DMS 273 treated with DMSO at 0.1 percent for 48 hours (cell line): Measurements from ENCODE around the gene PRDM11.
"Not testable (repeated sequence)": the region's sequence is repeated elsewhere in the genome, so short reads cannot be mapped to it uniquely, and the experiment has no call there.

Source experiments
- DNase-seq: peaks from one replicate; lab custom pipeline; 2025; lab: John Stamatoyannopoulos, UW

Gene PRDM11

DNA sequence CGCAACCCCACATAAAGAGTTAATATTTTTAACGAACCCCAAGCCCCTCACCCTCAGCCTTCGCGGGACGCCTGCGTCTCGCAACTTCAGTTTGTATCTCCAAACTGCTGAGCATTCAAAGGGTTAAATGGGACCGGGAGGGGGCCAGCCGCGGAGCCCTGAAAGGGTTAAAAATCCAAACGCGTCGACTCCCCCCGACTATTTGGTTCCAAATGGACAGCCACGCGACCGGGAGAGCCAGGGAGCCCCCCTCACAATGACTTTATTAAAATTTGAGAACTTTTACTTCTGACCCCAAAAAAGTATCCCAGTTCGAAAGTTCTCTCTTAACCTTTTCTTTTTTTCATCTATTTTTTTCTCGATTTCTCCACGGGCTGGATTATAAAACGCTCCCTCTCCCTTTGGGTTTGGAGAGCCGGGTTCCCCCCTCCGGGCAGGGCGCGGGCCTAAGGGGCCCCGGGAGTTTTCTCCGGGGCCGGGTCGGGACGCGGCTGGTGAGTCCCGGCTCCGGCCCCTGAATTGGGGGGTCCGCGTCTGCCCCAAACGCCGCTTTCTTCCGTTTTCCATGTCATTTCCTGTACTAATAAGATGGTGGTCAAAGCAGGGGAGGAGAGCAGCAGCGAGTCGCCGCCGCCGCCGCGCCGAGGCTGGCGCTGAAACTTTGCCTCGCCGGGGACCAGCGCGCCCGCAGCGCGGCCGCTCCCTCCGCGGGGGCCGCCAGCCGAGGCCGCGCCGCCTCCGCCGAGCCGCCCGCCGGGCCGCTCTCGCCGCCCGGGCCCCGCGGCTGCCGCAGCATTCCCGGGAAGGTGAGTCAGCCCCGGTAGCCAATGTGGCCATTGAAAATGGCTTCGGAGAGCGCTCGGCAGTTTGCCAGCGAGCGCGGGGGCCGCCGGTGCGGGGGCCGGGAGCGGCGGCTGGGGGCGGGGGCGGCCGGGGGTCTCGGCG is at the start of gene PRDM11:
PRDM11 (plus strand) TSS at position 568 of the 945 bp plus-strand sequence. CDS start 35,128 bp downstream, outside the sequence.
- DNase-seq = no peak

DNA sequence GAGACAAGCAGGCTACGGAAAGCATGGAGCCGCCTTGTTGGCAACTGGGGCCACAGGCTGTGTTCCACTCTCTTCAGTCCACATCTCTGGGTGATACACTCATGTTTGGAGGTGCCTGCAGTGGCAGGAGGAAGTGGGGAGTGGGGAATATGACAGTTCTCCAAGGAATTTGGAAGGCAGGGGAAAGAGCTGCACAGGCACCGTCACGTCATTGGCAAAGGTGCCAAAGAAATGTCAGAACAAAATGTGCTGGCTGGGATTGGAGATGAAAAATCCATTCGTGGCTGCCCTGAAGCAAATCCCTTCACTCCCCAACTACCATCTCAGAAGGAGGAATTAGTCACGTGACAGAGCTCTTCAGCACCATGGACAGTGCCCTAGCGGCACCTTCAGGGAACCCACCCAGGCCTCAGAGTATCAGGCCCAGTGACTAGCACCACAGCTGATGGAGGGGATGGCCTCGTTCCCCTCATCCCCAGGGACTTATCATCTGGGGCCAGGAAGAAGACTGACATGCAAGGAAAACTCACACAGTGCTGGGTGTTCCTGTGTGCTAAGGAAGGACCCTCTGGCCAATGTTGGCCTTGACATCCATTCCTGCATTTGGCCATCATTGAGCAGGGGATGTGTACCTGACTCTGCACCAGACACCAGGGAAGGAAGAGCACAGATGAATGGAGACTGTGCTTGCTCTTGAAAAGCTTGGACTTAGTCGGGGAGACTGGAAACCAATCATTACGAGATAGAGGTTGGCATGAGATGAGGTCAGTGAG is 48.5 kb upstream of the PRDM11 start:
- no peak for DNase-seq

DNA sequence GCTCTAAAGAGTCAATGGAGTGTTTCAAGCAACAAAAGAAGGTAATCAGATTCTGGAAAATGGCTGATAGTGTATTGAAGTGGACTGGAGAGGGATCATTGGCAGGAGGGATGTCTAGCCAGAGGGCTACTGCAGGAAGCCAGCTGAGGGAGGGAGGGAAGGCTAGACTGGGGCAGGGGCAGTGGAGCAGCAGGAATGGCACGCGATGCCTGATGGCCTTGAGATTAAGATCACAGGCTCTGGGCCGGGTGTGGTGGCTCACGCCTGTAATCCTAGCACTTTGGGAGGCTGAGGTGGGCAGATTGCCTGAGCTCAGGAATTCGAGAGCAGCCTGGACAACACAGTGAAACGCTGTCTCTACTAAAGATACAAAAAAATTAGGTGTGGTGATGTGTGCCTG is 47.5 kb upstream of the PRDM11 start:
- DNase-seq = no peak

- DNase-seq = peak; percentile 38
Observed at GRCh38 chr11:45100339-45100738, 46.1 kb upstream of the PRDM11 start.

DNA sequence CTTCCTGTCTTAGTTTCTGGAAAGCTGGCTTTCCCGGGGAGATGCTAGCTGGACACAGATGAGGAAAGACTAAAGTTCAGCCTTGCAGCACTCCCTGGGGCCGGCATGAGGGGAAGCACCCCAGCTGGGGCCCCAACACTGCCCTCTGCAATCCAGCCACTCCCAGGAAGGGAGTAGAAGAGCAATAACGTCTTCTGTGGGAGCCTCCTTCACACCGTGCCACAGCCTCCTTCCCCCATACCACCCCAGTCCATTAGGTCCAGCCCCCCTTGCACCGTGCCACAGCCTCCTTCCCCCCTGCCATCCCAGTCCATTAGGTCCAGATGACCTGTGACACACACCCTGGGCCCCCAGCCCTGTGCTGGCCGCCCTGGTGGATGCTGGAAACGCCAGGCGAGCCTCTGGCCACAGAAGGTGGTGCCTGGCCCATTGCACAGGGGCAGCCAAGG is 44.1 kb upstream of the PRDM11 start:
- DNase-seq = no peak

GRCh38 chr11:45102810-45103621 is 43.4 kb upstream of the PRDM11 start:
- no peak for DNase-seq

DNA sequence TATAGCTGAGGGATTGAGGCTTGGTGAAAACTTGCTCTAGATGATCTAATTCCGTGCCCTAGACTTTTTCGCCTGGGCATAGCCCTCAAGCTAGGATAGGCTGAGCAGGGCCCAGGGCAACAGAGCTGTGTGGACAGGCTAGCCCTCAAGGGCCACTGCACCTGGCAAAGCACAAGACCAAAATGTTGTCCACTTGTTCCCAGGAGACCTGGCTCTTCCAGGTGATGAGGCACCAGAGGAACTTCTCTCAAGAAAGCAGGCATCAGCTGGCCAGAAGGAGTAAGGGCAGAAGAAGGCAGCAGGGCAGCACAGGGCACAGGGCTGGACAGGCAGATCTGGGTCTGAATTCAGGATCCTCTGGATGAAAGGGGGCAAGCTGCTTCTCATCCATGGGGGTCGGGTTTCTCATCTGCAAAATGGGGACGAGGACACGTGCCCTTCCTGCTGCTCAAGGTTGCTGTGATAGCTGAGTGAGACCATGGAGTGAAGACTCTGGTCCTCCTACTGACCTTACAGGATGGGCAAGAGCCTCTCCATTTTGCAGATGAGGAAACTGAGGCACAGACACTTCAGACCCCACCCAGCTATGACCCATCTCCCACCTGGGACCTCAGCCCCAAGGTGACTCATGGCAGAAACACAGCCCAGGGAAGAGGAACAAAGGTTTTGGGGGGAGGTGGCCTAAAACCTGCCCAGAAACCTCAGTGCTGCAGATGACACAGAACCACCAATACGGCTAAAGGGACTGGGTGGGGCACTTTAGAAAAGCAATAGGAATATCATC is 42.2 kb upstream of the PRDM11 start:
- DNase-seq = no peak

GRCh38 chr11:45104790-45105084 is 41.7 kb upstream of the PRDM11 start:
- no peak for DNase-seq

- DNase-seq = peak; percentile 51
Observed at GRCh38 chr11:45105233-45105983, 41.0 kb upstream of the PRDM11 start.

GRCh38 chr11:45105984-45106375 is 40.5 kb upstream of the PRDM11 start:
- DNase-seq = no peak

- DNase-seq = no peak
Observed at GRCh38 chr11:45106440-45106839, 40.0 kb upstream of the PRDM11 start.

- DNase-seq = no peak
Observed at GRCh38 chr11:45107029-45107428, 39.4 kb upstream of the PRDM11 start.

DNA sequence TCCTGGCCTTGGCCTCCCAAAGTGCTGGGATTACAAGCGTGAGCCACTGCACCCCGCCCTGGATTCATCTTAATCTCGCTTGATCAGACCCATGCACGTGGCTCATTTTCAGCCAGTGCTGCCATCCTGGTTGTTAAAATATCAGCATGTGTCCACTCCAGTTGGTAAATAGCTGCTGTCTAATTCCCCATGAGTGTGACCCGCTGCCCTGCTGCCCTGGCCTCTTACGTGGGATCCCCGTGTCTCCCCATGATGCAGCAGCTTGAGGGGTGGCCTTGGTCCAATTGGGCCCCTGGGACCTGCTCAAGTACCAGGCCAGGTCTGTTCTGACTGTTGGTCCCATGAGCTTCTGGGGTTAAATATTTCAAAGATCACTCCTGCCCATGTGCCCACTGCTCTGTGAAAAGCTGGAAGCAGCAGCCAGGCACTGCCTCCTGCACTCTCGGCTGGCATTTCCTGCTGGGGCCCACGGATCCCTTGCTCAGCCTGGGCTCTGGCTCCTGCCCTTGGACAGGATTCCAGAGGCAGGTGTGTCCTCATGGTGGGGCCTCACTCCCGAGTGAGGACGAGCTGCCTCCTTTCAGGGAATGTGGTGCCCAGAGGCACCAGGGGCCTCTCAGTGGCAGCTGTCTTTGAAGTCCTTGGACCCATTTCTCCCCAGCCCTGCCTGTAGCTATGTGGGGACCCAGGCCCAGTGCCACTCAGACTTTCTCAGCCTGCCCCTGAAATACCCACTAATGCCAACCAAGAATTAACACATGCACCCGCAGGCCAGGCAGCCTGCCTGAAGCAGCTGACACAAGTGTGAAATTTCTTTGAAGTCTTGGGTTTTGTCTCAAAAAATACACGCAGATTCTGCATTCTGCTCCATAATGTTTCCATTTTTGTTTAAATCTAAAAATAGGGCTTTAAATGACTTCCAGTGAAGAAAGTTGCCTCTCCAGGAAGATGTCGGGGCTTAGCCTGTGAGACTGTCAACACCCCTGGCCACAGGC is 38.1 kb upstream of the PRDM11 start:
- DNase-seq = no peak

DNA sequence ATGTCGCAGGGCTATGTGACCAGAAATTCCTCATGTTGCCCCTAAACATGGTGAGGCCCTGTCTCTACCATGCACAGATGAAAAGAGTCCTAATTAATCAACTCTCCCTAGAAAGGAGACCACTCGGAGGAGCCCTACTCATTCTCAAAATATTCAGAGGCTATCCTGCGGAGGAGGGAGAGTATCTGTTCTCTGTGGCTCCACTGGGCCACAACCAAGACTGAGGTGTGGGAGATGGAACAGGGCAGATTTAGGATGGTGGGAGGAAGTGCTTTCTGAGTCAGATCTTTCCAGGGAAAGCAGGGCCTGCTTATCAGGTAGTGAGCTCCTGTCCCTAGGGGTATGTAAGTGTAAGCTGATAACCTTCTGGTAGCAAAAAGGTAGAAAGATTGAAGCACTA is 37.0 kb upstream of the PRDM11 start:
- DNase-seq = no peak

DNA sequence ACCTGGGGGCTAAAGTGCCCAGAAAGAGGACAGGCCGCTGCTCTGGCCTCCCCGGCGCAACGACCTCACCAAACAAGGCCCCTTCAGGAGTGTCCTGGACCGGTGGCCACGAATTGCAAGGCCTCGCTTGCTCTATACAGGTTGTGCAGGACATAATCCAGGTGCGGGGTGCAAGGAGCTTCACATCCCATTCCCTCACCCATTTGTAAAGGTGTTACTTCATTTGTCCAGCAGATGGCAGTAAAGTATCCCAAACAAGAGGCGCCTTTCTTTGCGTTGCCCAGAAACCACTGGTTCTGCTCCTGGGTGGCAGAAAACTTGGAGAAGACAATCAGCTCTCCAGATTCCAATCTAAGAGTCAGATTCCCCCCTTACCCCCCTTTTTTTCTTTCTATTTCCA is 35.9 kb upstream of the PRDM11 start:
- no peak for DNase-seq

- no peak for DNase-seq
Observed at GRCh38 chr11:45113807-45114206, 32.6 kb upstream of the PRDM11 start.

DNA sequence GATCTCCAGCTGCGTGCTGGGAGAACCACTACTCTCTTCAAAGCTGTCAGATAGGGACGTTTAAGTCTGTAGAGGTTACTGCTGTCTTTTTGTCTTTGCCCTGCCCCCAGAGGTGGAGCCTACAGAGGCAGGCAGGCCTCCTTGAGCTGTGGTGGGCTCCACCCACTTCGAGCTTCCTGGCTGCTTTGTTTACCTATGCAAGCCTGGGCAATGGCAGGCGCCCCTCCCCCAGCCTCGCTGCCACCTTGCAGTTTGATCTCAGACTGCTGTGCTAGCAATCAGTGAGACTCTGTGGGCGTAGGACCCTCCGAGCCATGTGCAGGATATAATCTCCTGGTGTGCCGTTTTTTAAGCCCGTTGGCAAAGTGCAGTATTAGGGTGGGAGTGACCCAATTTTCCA is 18.6 kb upstream of the PRDM11 start:
- DNase-seq = not testable (repeated sequence)

GRCh38 chr11:45133878-45134277 is 12.6 kb upstream of the PRDM11 start:
- no peak for DNase-seq

DNA sequence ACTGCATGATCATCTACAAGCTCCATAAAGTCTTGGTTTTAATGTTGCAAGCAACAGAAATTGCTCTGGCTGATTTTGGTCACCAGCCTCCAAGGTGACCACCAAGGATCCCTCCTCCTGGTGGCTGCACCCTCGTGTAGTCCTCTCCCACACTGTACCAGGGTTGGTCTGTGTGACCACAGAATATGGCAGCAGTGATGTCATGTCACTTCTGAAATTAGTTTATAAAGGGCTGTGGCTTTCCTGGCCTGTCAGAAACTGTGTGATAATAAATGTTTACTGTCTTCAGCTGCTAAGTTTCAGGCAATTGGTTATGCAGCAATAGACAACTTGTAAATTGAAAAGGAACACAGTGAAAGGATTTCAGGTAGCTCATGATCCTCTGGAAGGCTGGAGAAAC is 5.3 kb upstream of the PRDM11 start:
- no peak for DNase-seq

DNA sequence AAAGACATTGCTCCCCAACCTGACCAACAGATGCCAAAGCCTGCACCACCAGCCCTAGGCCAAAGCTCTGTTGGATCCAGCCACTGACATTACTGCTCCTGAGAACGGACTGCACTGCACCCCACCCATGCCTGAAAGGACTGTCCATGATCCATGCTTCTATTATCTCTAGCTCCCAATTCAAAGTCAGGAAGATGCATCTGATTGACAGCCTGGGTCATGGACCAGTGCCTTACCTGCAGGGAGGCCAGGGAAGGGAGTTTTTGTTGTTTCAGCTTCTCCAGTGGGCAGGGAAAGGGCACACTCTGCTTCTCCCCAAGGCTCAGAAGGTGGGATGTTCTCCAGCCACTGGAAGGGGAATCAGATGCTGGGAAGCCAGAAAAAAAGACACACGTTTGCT is 4.8 kb upstream of the PRDM11 start:
- no peak for DNase-seq
